RKO (cell line): Measurements from ENCODE around the gene LTB4R2.

Experiments
- DNase-seq: peaks from one replicate; pipeline ENCODE4 v3.0.0-alpha.2; 2016; ENCODE audit warnings: low spot score

LTB4R2 gene

DNA sequence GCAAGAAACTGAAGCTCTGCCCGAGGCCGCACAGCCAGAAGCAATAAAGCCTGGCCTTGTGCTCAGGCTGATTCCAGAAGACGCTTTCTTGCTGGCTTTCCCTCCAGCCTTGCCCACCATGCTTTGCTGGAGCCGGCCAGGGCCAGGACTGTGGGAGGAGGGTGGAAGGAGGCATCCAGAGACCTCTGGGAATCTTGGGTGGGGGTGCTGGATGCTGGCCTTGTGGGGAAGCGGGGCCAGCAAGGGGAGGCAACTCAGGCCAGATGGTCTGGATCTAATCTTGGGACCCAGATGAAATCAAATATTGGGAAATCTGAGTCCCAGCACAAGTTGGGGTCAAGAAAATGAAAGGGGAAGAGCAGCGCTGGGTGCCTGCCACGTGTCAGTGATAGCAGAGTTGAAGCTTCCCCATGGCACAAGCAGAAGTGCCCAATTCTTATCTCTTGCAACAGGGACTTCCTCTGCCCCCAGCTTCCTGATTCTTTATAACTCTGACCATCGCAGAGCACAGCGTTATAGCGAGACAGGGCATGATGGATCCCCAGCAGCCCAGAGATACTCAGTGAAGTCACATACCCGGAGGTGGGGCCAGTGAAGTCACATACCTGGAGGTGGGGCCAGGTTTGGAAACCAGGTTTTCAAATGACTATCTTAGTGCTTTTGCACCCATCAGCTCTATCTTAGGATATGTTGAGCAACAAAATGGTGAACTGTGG is 32.2 kb upstream of the LTB4R2 start:
- no peak for DNase-seq

DNA sequence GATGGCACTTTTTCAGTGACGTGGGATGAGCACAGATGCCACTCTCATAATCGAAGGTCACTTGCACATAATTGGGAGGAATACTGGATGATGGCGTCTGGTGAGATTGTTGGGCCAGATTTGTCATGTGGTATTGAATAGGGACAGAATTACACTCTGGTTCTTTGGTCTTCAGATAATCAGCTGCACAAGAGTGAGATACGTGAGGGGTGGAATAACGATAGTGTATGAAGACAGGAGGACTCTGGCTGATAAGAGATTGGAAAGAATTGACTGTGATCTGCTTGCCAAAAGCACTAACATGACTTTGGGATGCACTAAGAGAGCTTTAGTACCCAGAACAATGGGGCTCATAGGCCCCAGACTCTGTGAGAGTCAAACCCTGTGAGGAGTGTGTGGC is 31.5 kb upstream of the LTB4R2 start:
- DNase-seq = no peak

DNA sequence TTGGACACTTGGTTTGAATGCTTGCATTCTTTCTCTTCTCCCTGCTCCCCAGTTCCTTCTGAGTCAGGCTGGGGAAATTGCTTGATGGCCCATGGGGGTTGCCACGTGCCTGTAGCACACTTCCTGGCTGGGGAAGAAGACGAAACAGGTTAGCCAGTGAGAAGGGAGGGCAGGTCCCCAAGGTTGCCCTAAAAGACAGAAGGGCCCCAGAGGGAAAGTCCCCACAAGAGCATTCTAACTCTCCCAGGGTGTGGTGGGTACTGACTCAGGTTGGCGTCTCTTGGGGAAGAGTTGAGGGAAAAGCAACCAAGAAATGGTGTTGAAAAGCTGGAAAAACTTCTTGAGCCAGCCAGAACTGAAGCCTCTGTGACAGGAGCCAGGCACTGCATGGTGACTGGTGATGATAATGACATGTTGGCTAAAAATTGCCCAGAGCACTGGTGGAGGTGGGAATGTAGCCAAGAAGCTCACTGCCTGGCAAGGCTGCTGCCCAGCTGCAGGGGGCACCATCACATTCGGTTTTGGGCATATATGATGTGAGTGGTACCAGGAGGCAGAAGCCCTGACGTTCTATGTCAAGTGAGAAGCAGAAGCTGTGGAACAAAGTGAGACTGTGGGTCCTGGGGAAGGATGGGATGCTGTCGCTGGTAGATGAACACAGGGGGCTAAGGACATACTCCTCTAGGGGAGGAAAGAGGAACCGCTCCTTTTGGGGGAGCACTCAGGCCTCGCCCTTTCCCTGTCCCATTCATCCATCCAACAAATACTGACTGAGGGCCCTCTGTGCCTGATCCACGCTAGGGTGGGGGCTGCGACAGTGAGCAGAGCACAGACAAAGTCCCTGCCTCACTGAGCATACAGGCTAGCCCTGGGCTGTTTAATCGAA is 30.4 kb upstream of the LTB4R2 start:
- DNase-seq = no peak

DNA sequence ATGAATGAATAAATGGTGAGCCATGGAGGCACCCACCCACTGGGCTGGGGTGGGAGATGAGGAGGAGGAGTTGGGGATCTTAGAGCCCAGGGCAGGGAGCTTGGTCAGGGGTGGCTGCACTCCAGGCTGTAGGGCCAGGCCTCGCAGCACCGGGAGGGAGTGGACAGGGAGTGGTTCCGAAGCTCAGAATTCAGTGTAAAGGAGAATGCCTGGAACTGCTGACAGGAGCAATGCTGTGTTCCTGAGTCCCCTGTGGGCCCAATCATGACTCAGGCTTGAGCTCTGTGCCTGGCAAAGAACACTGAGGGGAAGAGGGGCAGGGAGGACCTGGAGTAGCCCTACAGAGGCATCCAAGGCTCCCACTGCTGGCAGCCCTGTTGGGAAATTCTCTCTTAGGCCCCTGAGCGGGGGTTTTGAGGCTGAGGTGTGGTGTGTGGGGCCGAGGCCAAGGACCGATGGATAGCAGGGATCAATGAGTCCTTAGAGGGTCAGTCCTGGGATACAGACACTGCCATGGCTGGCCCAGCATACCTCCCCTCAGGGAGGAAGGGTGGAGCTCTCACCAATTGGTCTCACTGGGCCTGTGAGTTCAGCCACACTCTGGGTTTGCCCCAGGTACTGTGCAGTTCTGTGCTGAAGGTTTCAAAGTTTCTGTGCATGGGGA is 29.0 kb upstream of the LTB4R2 start:
- DNase-seq = no peak

DNA sequence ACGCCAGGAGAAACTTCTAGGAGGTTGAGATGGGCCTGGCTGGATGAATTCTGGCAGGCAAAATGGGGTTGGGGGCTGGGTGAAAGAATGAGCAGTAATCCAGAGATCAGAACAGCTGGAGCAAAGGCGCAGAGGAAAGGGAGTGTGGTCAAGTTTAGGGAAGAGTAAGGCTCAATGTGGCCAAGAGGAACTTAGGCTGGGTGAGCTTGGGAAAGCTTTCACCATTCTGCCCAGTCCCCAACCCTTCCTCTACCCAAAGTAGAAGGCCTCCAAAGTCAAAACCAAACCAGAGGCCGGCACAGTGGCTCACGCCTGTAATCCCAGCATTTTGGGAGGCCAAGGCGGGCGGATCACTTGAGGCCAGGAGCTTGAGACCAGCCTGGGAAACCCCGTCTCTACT is 28.3 kb upstream of the LTB4R2 start:
- no peak for DNase-seq

DNA sequence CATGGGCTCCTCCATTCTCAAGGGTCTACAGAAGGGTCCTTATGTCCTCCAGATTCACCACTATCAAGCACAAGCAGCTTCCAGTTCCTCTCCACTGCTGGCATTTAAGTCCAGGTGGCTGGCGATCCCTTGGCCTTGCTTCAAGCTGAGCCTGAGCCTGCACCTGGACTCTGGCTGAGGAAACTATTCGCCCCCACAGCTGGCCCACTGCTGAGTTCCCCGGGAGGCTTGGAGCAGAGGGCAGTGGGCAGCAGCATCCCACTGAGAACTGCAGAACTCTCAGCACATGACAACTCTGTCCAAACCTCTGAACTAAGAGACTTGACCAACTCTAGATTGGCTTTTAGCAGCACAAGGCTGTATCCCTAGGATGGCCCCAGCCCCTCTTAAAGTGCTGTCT is 27.2 kb upstream of the LTB4R2 start:
- no peak for DNase-seq

DNA sequence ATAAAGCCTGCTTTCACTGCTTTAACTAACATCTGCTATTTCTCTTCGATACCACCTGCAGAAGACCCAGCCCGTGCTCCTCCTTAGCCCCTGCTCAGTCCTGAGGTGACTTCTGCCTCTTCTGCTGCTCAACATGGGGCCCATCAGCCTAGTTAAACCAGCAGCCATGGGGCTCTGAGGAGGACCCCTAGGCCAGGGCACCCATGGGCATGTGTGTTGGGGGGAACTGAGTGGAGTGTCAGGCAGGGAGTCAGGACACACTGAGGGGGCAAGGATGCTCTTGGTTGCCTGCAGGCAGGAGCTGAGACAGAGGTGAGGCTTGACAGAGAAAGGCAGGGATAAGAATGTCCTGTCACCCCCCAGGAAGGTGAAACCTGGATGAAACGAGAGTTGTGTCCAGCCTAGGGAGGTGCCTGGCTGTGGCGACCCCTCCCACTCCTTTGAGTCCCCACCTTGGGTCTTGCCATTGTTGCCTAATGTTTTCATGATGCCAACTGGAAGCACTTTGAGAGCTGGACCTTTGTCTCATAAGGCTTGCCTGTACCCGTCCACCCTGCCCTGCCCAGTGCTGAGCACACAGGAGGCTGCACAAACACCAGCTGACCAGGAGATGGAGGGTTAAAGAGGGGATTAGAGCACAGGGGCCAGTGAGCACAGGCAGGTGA is 26.0 kb upstream of the LTB4R2 start:
- DNase-seq = no peak

DNA sequence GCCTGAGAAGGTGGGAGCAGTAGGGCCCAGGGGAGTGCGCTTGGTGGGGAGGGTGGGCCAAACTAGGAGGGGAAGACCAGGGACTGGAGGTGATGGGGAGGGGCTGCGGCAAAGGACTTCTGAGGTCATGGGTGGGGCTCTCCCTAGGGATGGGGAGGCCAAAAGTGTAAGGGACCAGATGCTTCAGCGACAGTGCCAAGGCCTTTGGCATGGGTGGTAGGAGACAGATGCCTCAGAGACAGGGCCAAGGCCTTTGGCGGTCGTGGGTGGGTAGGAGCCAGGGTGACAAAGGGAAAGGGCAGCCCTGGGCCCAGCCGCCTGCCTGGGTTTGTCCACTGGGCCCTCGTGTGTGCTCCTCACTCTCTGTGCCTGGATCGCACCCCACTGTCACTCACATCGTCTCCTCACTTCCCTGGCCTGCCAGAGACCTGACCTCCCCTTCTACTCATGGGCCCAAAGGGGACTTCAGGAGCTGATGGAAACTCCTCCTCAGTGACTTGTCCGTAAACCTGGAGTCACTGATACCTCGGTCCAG is 25.4 kb upstream of the LTB4R2 start:
- no peak for DNase-seq

DNA sequence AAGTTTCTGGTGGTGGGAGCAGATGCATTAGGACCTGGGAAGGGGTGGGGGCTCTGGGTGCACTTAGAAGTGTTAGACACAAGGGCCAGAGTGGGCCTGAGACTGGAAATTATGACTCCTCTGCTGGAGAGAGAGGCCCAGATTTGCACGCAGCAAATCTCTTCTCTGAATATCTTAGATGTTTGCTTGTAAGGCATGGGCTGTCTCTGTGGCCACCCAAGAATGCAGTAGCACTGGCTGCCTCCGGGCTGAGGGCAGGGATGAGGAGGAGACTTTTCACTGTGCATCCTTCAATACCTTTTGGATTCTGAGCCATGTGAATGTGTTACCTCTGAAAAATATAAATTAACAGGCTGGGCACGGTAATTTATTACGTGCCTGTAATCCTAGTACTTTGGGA is 24.6 kb upstream of the LTB4R2 start:
- DNase-seq = no peak

DNA sequence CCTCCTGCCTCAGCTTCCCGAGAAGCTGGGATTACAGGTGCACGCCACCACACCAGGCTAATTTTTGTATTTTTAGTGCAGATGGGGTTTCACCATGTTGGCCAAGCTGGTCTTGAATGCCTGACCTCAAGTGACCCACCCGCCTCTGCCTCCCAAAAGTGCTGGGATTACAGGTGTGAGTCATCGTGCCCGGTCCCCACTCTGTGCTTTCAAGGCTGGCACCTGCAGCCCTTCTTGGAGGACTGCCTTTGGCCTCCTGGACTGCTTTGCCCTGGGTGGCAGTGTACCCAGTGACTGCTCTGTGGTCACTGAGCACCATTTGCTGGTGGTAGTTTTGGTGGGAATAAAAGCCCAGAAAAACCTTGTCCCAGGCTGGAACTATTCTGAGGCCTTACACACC is 22.9 kb upstream of the LTB4R2 start:
- no peak for DNase-seq

DNA sequence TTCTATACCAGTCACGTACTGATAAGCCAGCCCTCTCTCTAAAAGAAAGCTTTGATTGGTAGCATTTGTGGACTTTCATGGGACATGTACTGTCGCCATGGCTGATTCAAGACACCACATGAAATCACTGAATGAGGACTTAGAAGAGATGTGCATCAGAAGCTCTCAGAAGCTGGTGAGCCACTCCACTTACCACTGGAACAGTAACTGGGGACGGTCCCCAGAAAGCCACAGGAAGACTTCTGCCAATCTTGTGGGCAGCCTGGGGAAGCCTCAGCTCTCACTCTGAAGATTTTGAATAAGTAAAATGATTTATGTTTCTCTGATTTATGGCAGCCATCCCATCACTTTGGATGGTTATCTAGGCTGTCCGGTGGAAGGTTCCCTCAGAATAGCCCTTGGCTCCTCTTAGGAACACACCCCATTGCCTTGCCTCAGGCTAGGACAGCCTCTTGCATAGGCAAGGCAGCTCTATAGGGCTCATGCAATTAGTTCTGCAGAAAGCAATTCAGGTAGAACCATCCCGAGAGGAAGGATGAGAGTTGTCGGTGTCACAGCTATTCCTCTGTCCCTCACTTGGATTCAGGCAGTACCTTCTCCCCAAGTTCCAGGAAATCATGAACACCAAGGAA is 20.2 kb upstream of the LTB4R2 start:
- DNase-seq = no peak

DNA sequence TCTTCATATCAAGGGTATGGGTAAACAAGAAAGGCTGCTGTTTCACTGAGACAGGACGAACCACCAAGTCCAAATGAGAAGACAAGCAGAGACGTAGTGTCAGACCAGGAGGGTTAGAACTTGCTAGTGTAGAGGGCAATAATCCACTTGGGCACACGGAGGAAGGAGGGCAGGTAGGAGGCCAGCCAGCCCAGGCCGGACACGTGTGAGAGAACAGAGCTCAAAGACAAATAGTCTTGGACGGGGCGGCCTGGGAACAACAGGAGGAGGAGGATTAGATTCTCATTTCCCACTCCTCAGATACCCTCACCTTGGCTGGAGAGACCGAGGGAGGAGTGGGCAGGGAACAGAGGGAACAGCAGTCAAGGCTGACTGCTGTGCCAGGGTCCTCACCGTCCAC is 19.2 kb upstream of the LTB4R2 start:
- no peak for DNase-seq

DNA sequence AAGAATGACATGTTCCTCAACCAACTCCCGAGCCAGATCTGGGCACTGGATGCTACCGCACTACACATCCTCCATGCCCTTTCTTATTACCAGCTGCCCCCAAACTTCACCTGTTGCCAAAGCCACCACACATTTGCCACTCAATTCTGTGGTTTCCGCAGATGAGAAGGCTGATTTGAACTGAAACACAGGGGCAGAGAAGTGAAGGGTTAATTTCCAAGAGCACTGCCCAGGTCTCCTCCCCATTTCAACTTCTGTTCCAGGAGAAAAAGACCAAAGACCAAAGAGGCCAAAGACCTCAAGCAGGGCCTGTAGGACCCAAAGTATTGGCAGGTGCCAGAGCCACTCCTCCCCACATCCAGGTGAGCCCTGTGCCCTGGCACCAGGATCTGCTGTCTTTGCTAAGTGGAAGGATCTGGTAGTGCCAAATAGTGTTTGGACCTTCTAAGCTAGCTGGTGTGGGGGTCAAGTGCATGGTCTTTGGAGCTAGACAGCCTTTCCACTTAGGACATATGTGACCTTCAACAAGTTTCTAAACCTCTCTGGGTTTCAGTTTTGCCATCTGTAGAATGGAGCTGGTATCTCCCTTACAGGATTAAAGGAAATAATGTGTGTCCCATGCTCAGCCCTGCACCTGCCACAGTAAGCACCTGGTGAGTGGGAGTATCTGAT is 18.4 kb upstream of the LTB4R2 start:
- no peak for DNase-seq

DNA sequence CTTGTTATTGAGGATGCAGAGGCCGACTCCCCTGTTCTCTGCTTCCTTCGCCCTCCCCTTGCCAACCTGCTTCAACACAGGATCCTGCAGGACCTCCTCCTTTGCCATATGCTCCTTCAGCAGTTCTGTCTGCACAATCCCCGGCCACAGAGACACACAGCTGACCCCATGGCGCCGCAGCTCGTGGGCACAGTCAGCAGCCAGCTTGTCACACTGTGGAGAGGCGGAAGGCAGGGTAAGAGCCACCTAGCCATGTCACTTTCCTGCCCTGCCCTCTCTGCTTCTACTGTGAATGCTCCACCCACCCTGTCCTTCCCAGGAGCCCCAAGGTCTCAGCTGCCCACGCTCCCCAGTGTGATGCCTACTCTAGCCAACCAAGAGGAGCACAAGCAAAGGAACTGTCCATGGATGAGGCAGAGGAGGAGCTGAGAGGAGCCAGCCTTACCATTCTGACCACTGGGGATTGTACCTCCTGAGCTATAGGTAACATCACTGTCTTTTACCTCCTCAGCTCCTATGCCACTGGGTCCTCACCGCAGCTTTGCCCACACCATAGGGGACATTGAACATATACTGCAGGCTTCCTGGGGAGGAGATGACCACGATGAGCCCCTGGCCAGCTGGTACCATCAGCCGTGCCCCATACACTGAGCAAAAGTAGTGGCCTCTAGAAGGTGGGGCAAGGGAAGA is 17.7 kb upstream of the LTB4R2 start:
- DNase-seq = no peak

DNA sequence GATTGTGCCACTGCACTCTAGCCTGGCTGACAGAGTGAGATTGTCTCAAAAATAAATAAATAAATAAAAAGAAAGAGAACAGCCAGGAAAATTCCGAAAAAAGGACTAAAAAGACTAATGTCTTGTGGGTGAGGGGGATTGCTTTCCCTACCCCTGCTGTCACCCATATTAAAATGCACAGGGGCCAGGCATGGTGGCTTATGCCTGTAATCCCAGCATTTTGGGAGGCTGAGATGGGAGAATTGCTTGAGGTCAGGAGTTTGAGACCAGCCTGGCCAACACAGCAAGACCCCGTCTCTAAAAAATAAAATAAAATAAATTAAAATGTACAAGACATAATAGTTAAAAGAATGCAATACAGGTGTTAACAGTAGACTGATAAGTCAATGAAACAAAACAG is 16.4 kb upstream of the LTB4R2 start:
- no peak for DNase-seq

DNA sequence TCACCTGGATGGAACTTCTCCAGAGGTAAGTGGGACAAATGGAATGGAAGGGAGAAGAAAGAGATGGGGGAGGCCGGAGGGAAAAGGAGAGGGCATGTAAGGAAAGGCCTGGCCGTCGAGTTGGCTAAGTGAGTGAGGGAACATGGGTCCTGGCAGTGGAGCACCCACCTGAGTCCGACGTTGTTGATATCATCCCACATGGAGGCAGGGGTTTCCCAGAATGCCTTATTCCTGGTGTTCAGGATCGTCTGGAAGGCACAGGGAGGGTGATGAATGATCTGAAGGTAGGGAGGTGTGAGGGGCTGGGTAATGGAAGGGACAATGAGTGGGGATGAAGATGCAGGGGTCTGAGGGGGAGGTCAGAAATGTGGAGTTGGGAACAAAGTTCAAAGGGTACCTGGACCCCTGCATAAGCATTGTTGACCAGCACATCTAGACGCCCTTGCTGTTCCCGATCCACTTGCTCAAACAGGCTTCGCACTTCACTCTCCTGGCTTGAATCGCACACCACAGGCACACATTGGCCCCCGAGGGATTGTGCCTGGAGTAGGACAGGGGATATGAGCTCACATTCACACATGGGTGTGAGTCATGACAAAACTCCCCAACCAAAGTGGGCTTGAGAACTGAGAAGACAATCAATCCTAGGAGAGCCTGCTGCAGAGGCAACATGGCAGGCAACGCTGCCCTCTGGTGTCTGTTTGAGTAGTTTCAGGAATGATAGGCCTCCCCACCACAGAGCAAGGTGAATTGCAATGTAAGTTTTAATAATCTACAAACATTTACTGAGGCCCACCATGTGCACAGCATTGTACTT is 13.4 kb upstream of the LTB4R2 start:
- peak; percentile 92 for DNase-seq

DNA sequence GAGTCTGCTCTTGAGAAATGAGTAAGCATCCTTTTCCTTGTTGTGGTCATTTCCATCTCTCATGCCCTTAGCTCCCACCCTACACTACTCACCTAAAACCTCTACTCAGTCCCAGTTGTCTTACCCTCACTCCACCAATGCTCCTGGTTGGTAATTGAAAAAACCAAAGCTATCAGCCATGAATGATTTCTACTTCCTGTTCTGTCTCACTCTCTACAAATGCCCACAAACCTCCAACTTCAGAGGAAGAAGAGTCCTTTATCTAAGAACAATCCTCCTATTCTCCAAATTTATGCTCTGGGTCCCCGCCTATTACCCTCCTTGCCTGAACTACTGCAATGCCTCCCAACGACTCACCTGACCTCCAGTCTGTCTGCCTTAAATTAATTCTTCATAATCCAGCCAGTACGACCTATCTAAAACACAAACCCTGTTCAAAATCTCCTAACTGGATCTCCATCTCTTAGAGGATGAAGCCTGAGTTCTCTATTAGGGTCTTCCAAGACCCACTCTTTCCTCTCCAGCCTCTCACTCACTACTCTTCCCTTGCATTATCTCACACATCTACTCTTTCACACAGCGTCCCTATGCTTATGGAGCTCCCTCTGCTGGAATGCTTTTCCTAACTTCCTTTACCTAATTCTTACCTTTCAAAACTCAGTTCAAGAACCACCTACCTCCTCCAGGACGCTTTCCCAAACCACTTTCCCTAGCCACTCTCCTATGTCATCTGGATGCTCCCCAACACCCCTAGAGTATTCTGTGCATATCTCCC is 12.6 kb upstream of the LTB4R2 start:
- DNase-seq = peak; percentile 37

DNA sequence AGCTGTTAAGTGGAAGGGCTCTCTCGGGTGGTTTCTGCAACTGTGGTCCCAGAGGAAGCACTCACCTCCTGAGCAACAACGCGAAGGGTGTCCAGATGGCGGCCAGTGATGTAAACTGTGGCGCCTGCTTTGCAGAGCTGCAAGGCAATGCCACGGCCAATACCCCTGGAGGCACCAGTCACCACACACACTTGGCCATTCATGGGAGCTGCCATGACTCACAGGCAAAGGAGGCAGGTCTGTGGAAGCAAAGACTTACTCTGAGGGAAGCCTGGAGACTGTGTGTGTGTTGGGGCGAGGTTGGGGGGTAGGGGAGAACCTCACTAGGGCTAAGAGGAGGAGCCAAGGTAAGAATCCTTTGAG is 11.1 kb upstream of the LTB4R2 start:
- DNase-seq = peak; percentile 92
